Measurements from ENCODE around the gene GABARAP. TPM values are rescaled to one million over a fixed set of nuclear protein-coding genes. Genes with fewer than 3 reads are reported as not detected.

GABARAP gene
- total and polyA plus RNA-seq, 2 experiments from 2014 or later: 327 to 1,031 TPM

DNA sequence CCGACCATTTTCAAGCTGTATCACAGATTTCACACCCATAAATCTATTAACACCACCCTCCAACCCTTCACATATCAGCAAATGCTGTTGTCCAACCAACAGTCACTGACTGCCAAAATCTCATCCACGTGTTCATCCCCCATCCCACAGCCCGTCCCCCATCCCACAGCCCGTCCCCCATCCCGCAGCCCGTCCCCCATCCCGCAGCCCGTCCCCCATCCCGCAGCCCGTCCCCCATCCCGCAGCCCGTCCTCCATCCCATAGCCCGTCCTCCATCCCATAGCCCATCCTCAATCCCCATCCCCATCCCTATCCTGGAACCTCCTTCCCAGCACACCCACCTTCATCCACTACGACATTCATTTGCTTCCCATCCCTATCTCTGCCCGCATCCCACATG, 36.7 kb downstream of the GABARAP start:
- Histone ChIP-seq H3K9me3 (ENCODE audit: low read depth) (no peaks in the 10 kb centered on the region), H3K4me2 (peak overlapping the region; percentile 77), H2AFZ (peak overlapping the region; percentile 66), H3K27ac (peak overlapping the region; percentile 64), H3K36me3 (replicated peaks; ENCODE audit: insufficient read depth, low read depth) (no peaks in the 10 kb centered on the region), H3K9me2 (replicated peaks; ENCODE audit: insufficient read depth) (no peaks in the 10 kb centered on the region), H4K20me1 (ENCODE audit: insufficient read depth, poor library complexity, severe bottlenecking) (peaks cover 6% of the 10 kb centered on the region), H3K27me3 (no peaks in the 10 kb centered on the region), H3K79me2 (peaks cover 12% of the 10 kb centered on the region), H3K4me1 (ENCODE audit: insufficient read depth) (no peaks in the 10 kb centered on the region), H3K4me3 (no peak overlapping the region)
- WGBS (ENCODE audit: low lambda C conversion rate, missing lambda C conversion rate): 54% methylated on average over 3 of the region's 15 CpGs
- DNase-seq (ENCODE audit: low spot score): no peak
- TF ChIP-seq EZH2phosphoT487 (IDR thresholded peaks at IDR 0.05; ENCODE audit: low read depth, severe bottlenecking, unreplicated experiment): no peak
- TF ChIP-seq, protein P1, sequence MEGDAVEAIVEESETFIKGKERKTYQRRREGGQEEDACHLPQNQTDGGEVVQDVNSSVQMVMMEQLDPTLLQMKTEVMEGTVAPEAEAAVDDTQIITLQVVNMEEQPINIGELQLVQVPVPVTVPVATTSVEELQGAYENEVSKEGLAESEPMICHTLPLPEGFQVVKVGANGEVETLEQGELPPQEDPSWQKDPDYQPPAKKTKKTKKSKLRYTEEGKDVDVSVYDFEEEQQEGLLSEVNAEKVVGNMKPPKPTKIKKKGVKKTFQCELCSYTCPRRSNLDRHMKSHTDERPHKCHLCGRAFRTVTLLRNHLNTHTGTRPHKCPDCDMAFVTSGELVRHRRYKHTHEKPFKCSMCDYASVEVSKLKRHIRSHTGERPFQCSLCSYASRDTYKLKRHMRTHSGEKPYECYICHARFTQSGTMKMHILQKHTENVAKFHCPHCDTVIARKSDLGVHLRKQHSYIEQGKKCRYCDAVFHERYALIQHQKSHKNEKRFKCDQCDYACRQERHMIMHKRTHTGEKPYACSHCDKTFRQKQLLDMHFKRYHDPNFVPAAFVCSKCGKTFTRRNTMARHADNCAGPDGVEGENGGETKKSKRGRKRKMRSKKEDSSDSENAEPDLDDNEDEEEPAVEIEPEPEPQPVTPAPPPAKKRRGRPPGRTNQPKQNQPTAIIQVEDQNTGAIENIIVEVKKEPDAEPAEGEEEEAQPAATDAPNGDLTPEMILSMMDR (IDR thresholded peaks at IDR 0.05; ENCODE audit: poor library complexity): no peak

GRCh38 chr17:7204828-7205461, 37.3 kb downstream of the GABARAP start:
- Histone ChIP-seq H3K4me3 (peak overlapping the region; percentile 25), H2AFZ (peak overlapping the region; percentile 66), H3K27me3 (no peaks in the 10 kb centered on the region), H3K79me2 (peaks cover 6% of the 10 kb centered on the region), H3K9me2 (replicated peaks; ENCODE audit: insufficient read depth) (no peaks in the 10 kb centered on the region), H3K9me3 (ENCODE audit: low read depth) (no peaks in the 10 kb centered on the region), H3K4me2 (peak overlapping the region; percentile 77), H3K27ac (peak overlapping the region; percentile 64), H3K36me3 (replicated peaks; ENCODE audit: insufficient read depth, low read depth) (no peaks in the 10 kb centered on the region), H3K4me1 (ENCODE audit: insufficient read depth) (no peaks in the 10 kb centered on the region), H4K20me1 (ENCODE audit: insufficient read depth, poor library complexity, severe bottlenecking) (peaks cover 6% of the 10 kb centered on the region)
- DNase-seq (ENCODE audit: low spot score): peak; percentile 91
- 2% methylated on average over 30 of the region's 34 CpGs for WGBS (ENCODE audit: low lambda C conversion rate, missing lambda C conversion rate)
- TF ChIP-seq EZH2phosphoT487 (IDR thresholded peaks at IDR 0.05; ENCODE audit: low read depth, severe bottlenecking, unreplicated experiment) (no peak), EZH2 (IDR thresholded peaks at IDR 0.05; ENCODE audit: borderline replicate concordance) (no peak)
- TF ChIP-seq, protein P1 (IDR thresholded peaks at IDR 0.05; ENCODE audit: poor library complexity): no peak

DNA sequence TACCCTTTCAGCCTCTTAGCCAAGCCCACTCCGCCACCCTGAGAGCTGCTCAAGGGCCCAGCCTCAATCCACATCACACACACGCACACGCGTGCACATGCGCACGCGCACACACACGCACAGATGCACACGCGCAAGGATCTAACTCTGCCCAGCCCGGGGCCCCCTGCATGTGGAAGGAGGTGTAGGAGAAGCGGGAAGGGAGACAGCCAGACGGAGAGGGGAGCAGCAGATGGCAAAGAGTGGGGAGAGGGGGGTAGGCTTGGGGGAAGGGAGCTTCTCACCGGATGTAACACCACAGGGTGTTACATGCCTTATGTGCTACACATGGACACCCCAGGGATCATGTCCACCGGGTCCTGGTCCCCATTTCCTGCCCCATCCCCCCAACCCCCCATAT, 37.9 kb downstream of the GABARAP start:
- DNase-seq (ENCODE audit: low spot score): no peak
- H4K20me1 ChIP-seq (ENCODE audit: insufficient read depth, poor library complexity, severe bottlenecking): peaks cover 6% of the 10 kb centered on the region
- TF ChIP-seq EZH2 (IDR thresholded peaks at IDR 0.05; ENCODE audit: borderline replicate concordance) (no peak), EZH2phosphoT487 (IDR thresholded peaks at IDR 0.05; ENCODE audit: low read depth, severe bottlenecking, unreplicated experiment) (no peak)
- TF ChIP-seq, protein P1 (IDR thresholded peaks at IDR 0.05; ENCODE audit: poor library complexity): no peak
- H3K9me2 ChIP-seq (replicated peaks; ENCODE audit: insufficient read depth): no peaks in the 10 kb centered on the region
- WGBS (ENCODE audit: low lambda C conversion rate, missing lambda C conversion rate): 92% methylated on average over 13 of the region's 15 CpGs
- H3K4me3 ChIP-seq: peak overlapping the region; percentile 25
- no peaks in the 10 kb centered on the region for H3K27me3 ChIP-seq
- H3K36me3 ChIP-seq (replicated peaks; ENCODE audit: insufficient read depth, low read depth): no peaks in the 10 kb centered on the region
- peaks cover 5% of the 10 kb centered on the region for H3K79me2 ChIP-seq
- no peaks in the 10 kb centered on the region for H3K9me3 ChIP-seq (ENCODE audit: low read depth)
- H3K4me2 ChIP-seq: peak overlapping the region; percentile 77
- peak overlapping the region; percentile 64 for H3K27ac ChIP-seq
- H3K4me1 ChIP-seq (ENCODE audit: insufficient read depth): no peaks in the 10 kb centered on the region
- H2AFZ ChIP-seq: no peak overlapping the region

All from hepatocyte (in vitro differentiated cells).